Progenitor cell of endocrine pancreas (in vitro differentiated cells): ENCODE measurements around the gene YY1AP1. TPM values are rescaled to one million over a fixed set of nuclear protein-coding genes. Genes with fewer than 3 reads are reported as not detected.
A peak's percentile ranks its signal among the peaks of the same experiment; 100 is the strongest.
"Not testable (repeated sequence)": the region's sequence is repeated elsewhere in the genome, so short reads cannot be mapped to it uniquely, and the experiment has no call there.

ENCODE experiments used
- DNase-seq: peaks from one replicate; pipeline ENCODE4 v3.0.0; 2021; ENCODE audit warnings: low spot score; ENCODE audit not compliant: unreplicated experiment
- H3K27ac Mint-ChIP-seq: 2 replicates; pipeline ENCODE4 v1.8.0; 2021; ENCODE audit warnings: mild to moderate bottlenecking, moderate library complexity, mixed read lengths
- H3K27me3 Mint-ChIP-seq: 2 replicates; pipeline ENCODE4 v1.8.0; 2021; ENCODE audit warnings: mixed read lengths
- H3K36me3 Mint-ChIP-seq: 2 replicates; pipeline ENCODE4 v1.8.0; 2022; ENCODE audit warnings: mixed read lengths; ENCODE audit not compliant: insufficient read depth
- H3K4me1 Mint-ChIP-seq: 2 replicates; pipeline ENCODE4 v1.8.0; 2021; ENCODE audit warnings: low read depth, mixed read lengths
- H3K4me3 Mint-ChIP-seq: 2 replicates; pipeline ENCODE4 v1.8.0; 2021; ENCODE audit warnings: low read depth, mild to moderate bottlenecking, moderate library complexity, mixed read lengths
- H3K9me3 Mint-ChIP-seq: 2 replicates; pipeline ENCODE4 v1.8.0; 2021; ENCODE audit warnings: low read depth, mixed read lengths
- total RNA-seq: library from RNA; stranded (reverse); gene quantifications from 2 replicates; pipeline ENCODE4 v1.2.1, GENCODE V29; 2021
- TF ChIP-seq, protein P1 (sequence below): fragments of 200-600 bp; sonication (generic); IDR thresholded peaks from one replicate; pipeline ENCODE4 v1.5.0; 2021; ENCODE audit warnings: antibody characterized with exemption, mild to moderate bottlenecking; ENCODE audit not compliant: unreplicated experiment

The YY1AP1 gene
- total RNA-seq, 1 donor from 2014 or later, result 56.2 TPM

DNA sequence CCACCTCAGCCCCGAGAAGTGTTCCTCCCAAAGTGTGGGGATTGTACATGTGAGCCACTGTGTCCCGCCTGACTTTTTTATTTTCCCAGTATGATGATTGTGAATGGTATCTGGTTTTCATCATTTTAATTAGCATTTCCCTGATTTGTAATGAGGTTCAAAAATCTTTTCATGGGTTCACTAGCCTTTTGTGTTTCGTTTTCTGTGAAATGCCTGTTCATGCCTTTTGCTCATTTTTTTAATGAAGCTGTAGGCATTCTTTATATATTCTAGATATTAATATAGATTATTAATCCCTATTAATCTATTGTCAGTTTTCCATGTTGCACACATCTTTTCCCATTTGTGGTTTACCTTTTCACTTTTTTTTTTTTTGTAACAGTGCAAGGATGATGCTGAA is 20.8 kb upstream of the YY1AP1 start:
- peaks cover 7% of the 10 kb centered on the region for H3K9me3 Mint-ChIP-seq
- no peak overlapping the region for H3K27ac Mint-ChIP-seq
- H3K4me3 Mint-ChIP-seq, result no peak overlapping the region
- DNase-seq, result no peak
- H3K27me3 Mint-ChIP-seq, result no peaks in the 10 kb centered on the region
- peaks cover 20% of the 10 kb centered on the region for H3K36me3 Mint-ChIP-seq
- TF ChIP-seq, protein P1, sequence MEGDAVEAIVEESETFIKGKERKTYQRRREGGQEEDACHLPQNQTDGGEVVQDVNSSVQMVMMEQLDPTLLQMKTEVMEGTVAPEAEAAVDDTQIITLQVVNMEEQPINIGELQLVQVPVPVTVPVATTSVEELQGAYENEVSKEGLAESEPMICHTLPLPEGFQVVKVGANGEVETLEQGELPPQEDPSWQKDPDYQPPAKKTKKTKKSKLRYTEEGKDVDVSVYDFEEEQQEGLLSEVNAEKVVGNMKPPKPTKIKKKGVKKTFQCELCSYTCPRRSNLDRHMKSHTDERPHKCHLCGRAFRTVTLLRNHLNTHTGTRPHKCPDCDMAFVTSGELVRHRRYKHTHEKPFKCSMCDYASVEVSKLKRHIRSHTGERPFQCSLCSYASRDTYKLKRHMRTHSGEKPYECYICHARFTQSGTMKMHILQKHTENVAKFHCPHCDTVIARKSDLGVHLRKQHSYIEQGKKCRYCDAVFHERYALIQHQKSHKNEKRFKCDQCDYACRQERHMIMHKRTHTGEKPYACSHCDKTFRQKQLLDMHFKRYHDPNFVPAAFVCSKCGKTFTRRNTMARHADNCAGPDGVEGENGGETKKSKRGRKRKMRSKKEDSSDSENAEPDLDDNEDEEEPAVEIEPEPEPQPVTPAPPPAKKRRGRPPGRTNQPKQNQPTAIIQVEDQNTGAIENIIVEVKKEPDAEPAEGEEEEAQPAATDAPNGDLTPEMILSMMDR, result no peak
- no peaks in the 10 kb centered on the region for H3K4me1 Mint-ChIP-seq

DNA sequence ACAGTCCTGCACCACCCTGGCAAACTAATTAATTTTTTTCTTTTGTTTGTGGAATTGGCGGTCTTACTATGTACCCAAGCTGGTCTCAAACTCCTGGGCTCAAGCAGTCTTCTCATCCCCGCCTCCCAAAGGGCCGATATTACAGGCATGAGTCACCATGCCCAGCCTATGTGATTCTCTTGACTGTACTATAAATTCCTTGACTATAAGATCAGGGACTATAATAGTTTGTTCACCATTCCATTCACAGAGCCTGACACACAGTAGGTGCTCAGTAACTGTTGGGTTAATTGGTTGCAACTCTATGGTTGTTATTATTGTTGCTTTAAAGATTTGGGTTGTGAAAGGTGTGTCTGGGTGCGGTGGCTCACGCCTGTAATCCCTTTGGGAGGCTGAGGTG is 17.6 kb upstream of the YY1AP1 start:
- H3K9me3 Mint-ChIP-seq, result peaks cover 7% of the 10 kb centered on the region
- no peaks in the 10 kb centered on the region for H3K4me1 Mint-ChIP-seq
- H3K36me3 Mint-ChIP-seq, result peaks cover 12% of the 10 kb centered on the region
- no peak overlapping the region for H3K4me3 Mint-ChIP-seq
- no peak for DNase-seq
- TF ChIP-seq, protein P1, result no peak
- H3K27me3 Mint-ChIP-seq, result no peaks in the 10 kb centered on the region
- H3K27ac Mint-ChIP-seq, result no peak overlapping the region

DNA sequence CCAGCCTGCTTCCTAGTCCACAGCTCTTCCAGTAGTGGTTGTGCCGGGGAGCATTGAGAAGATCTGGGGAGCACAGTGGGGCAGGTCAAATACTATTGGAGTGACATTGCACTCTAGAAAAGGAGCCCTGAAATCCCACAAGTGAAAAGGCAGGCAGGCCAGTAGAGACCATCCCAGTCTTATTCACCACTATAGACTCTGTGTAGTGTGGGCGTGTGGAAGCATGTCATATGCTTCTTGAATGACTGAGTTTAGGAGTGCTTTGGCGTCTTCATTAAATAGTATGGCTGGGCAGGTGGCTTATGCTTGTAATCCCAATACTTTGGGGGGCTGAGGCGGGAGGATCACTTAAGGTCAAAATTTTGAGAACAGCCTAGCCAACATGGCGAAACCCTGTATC is 15.8 kb upstream of the YY1AP1 start:
- H3K4me1 Mint-ChIP-seq, H3K27ac Mint-ChIP-seq, H3K9me3 Mint-ChIP-seq, DNase-seq, H3K27me3 Mint-ChIP-seq, H3K4me3 Mint-ChIP-seq: not testable (repeated sequence)
- peaks cover 13% of the 10 kb centered on the region for H3K36me3 Mint-ChIP-seq

DNA sequence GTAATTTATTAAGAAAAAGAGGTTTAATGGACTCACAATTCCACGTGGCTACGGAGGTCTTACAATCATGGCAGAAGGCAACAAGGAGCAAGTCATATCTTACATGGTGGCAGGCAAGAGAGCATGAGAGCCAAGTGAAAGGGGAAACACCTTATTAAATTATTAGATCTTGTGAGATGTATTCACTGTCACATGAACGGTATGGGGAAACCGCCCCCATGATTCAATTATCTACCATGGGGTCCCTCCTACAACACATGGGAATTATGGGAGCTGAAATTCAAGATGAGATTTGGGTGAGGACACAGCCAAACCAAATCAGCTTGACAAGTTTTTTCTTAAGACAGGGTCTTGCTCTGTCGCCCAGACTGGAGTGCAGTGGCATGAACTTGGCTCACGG is 14.6 kb upstream of the YY1AP1 start:
- Mint-ChIP-seq H3K4me3 (no peak overlapping the region), H3K4me1 (peaks cover 10% of the 10 kb centered on the region), H3K36me3 (peaks cover 11% of the 10 kb centered on the region), H3K27ac (peak overlapping the region; percentile 21), H3K27me3 (no peaks in the 10 kb centered on the region), H3K9me3 (peaks cover 7% of the 10 kb centered on the region)
- no peak for DNase-seq
- TF ChIP-seq, protein P1, result no peak

DNA sequence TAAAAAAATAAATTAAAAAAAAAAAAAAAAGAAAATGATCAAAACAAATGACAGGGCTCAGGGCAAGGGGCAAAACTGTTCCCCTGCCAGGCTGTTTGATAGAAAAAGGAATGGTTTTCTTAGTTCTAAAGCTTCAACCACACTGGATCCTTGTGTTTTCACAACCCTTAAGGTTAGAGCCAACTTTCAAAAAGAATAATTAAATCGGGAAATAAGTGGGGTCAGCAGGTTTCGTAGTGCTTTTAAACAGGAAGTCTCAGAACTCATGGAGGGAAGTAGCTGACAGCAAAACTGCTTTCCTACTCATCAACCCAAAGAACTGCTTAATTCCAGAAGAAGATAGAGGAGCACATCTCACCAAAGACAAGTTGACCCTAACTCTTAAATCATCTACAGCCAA is 13.1 kb upstream of the YY1AP1 start:
- DNase-seq, H3K27me3 Mint-ChIP-seq, H3K27ac Mint-ChIP-seq, H3K4me3 Mint-ChIP-seq: not testable (repeated sequence)
- peaks cover 13% of the 10 kb centered on the region for H3K9me3 Mint-ChIP-seq
- peaks cover 15% of the 10 kb centered on the region for H3K36me3 Mint-ChIP-seq
- peaks cover 14% of the 10 kb centered on the region for H3K4me1 Mint-ChIP-seq

DNA sequence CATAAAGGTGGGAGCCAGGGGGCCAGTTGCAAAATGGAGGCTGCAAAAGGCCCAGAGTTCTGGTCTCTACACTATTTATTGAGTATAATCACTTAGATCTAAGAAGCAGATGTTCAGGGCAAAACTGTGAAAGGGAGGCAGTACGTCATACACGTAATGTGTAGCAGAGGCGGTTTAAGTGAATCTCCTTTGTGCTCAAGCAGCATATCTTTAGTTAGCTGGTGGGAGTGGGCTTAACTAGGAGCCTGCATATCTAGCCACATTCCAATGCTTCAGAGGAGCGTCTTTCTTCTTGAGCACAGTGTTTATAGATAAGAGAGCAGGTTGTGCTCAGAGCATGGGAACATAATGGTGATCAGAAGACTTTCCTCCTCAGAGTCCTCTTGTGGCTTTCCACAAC is 10.5 kb upstream of the YY1AP1 start:
- peak overlapping the region; percentile 87 for H3K27ac Mint-ChIP-seq
- H3K36me3 Mint-ChIP-seq, result peaks cover 25% of the 10 kb centered on the region
- peaks cover 23% of the 10 kb centered on the region for H3K9me3 Mint-ChIP-seq
- not testable (repeated sequence) for H3K4me3 Mint-ChIP-seq, DNase-seq, H3K27me3 Mint-ChIP-seq
- H3K4me1 Mint-ChIP-seq, result peaks cover 14% of the 10 kb centered on the region

DNA sequence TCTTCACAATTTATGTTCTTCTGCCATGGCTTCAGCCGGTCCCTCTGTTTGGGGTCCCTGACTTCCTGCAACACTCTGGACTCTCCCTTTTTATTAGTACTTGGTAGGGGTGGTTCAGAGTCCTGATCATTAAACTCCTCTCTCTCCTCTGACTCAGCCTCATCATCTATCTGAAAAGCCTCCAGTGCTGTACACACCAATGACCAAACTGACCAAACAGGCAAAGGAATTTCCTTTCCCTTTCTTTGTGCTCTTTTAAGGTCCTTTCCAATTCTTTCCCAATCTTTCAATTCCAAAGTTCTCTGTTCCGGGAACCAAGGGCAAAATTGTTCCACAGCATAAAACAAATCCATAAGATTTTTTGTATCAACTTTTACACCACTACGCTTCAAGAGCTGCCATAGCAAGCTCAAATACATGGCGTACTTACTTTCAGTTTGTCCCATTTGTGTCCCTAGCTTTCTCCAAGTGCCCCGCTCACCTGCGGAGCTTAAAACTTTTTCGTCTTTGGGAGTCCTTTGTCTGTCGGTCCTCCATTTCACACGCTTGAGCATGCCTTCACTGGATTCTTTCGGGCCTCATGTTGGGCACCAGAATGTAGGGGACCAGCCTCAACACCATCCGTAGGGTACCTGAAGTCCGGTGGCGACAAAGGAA is 9.9 kb upstream of the YY1AP1 start:
- Mint-ChIP-seq H3K27ac (peak overlapping the region; percentile 87), H3K27me3 (no peaks in the 10 kb centered on the region), H3K36me3 (peaks cover 27% of the 10 kb centered on the region), H3K4me1 (peaks cover 14% of the 10 kb centered on the region), H3K4me3 (no peak overlapping the region), H3K9me3 (peaks cover 23% of the 10 kb centered on the region)
- DNase-seq, result no peak
- TF ChIP-seq, protein P1, result no peak

DNA sequence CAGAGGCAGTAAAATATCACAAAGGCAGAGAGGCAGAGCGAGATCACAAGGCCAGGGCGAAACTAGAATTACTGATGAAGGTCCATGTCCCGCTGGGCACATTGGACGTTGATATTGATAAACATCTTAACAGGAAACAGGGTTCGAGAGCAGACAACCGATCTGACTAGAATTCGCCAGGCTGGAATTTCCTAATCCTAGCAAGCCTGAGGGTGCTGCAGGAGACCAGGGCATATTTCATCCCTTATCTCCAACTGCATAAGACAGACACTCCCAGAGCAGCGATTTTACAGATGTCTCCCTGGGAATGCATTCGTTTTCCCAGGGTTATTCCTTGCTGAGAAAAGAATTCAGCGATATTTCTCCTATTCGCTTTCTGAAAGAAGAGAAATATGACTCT is 9.0 kb upstream of the YY1AP1 start:
- peaks cover 25% of the 10 kb centered on the region for H3K9me3 Mint-ChIP-seq
- H3K36me3 Mint-ChIP-seq, result peaks cover 34% of the 10 kb centered on the region
- H3K4me1 Mint-ChIP-seq, result peaks cover 14% of the 10 kb centered on the region
- H3K27me3 Mint-ChIP-seq, DNase-seq, H3K4me3 Mint-ChIP-seq: not testable (repeated sequence)
- H3K27ac Mint-ChIP-seq, result peak overlapping the region; percentile 73
